GM23248 (cell line): ENCODE data around the gene PRUNE2. TPM values are rescaled to one million over a fixed set of nuclear protein-coding genes. Genes with fewer than 3 reads are reported as not detected.

Source experiments
- DNase-seq: peaks from one replicate; pipeline ENCODE4 v3.0.0-alpha.2; 2015
- H2AFZ ChIP-seq: fragments of 200-600 bp; sonication (generic); 2 replicates; pipeline ENCODE4 v1.6.1; 2016; ENCODE audit warnings: antibody characterized with exemption
- H3F3A ChIP-seq: fragments of 200-600 bp; sonication (generic); 2 replicates; pipeline ENCODE4 v1.6.1; 2016; ENCODE audit warnings: mild to moderate bottlenecking, antibody characterized with exemption, mixed run types; ENCODE audit not compliant: insufficient read depth
- H3K27ac ChIP-seq: fragments of 200-600 bp; sonication (generic); 2 replicates; pipeline ENCODE4 v1.5.1; 2016; ENCODE audit warnings: mild to moderate bottlenecking
- H3K27me3 ChIP-seq: fragments of 200-600 bp; sonication (generic); replicated peaks from 2 replicates; pipeline ENCODE4 v1.6.1; 2016; ENCODE audit warnings: mild to moderate bottlenecking; ENCODE audit not compliant: insufficient read depth
- H3K36me3 ChIP-seq: fragments of 200-600 bp; sonication (generic); 2 replicates; pipeline ENCODE4 v1.6.1; 2016; ENCODE audit warnings: low read depth, mild to moderate bottlenecking
- H3K4me1 ChIP-seq: fragments of 200-600 bp; sonication (generic); 2 replicates; pipeline ENCODE4 v1.6.1; 2016; ENCODE audit warnings: mild to moderate bottlenecking; ENCODE audit not compliant: insufficient read depth
- H3K4me2 ChIP-seq: fragments of 200-600 bp; sonication (generic); one replicate; pipeline ENCODE4 v1.6.1; 2016; ENCODE audit warnings: mild to moderate bottlenecking; ENCODE audit not compliant: unreplicated experiment
- H3K4me3 ChIP-seq: fragments of 200-600 bp; sonication (generic); 2 replicates; pipeline ENCODE4 v1.5.1; 2016; ENCODE audit warnings: mild to moderate bottlenecking
- H3K79me2 ChIP-seq: fragments of 200-600 bp; sonication (generic); 2 replicates; pipeline ENCODE4 v1.6.1; 2016; ENCODE audit warnings: mild to moderate bottlenecking; ENCODE audit not compliant: insufficient read depth
- H3K9ac ChIP-seq: fragments of 200-600 bp; sonication (generic); 2 replicates; pipeline ENCODE4 v1.6.1; 2016; ENCODE audit warnings: mild to moderate bottlenecking
- H3K9me2 ChIP-seq: fragments of 200-600 bp; sonication (generic); 2 replicates; pipeline ENCODE4 v1.6.1; 2016; ENCODE audit warnings: mixed run types, mild to moderate bottlenecking, moderate library complexity; ENCODE audit not compliant: insufficient read depth
- H3K9me3 ChIP-seq: fragments of 200-600 bp; sonication (generic); one replicate; pipeline ENCODE4 v1.6.1; 2017; ENCODE audit warnings: low read depth
- H4K20me1 ChIP-seq: fragments of 200-600 bp; sonication (generic); 2 replicates; pipeline ENCODE4 v1.6.0; 2016; ENCODE audit not compliant: insufficient read depth
- EZH2 ChIP-seq: fragments of 200-600 bp; sonication (generic); IDR thresholded peaks from 2 replicates; pipeline ENCODE4 v1.6.1; 2018; ENCODE audit warnings: antibody characterized with exemption, mild to moderate bottlenecking; ENCODE audit not compliant: insufficient read depth, poor library complexity, severe bottlenecking
- EZH2phosphoT487 ChIP-seq: fragments of 200-600 bp; sonication (generic); IDR thresholded peaks from 2 replicates; pipeline ENCODE4 v1.6.1; 2018; ENCODE audit warnings: antibody characterized with exemption, moderate library complexity, mild to moderate bottlenecking, low read depth; ENCODE audit not compliant: insufficient read depth
- WGBS, 2 experiments: methylation state at CpG; one replicate each; pipeline ENCODE4 v1.1.6; 2015 to 2017; ENCODE audit warnings: low lambda C conversion rate in 2 of 2, low coverage in 1 of 2; ENCODE audit errors: missing lambda C conversion rate in 2 of 2; 5-methylcytosine and 5-hydroxymethylcytosine counted together
- in situ Hi-C: fragments of 300-500 bp; cut with MboI; formaldehyde crosslinking; loops from 2 replicates; pipeline ENCODE4 v1.15.0; 2020
- polyA plus RNA-seq: library from polyadenylated mRNA; unstranded; fragments of >200 nt; fragmentation: Nextera tagmentation; extraction: Ambion mirVana; gene quantifications from 2 replicates; pipeline ENCODE4 v1.2.1, GENCODE V29; 2016
- total RNA-seq: library from RNA; depleted of rRNA; stranded (reverse); fragments of >200 nt; shearing (Covaris generic); gene quantifications from 2 replicates; pipeline ENCODE4 v1.2.3, GENCODE V29; 2014

Gene PRUNE2
- total and polyA plus RNA-seq, 2 experiments from 2014 or later, result 2.0 to 8.8 TPM

DNA sequence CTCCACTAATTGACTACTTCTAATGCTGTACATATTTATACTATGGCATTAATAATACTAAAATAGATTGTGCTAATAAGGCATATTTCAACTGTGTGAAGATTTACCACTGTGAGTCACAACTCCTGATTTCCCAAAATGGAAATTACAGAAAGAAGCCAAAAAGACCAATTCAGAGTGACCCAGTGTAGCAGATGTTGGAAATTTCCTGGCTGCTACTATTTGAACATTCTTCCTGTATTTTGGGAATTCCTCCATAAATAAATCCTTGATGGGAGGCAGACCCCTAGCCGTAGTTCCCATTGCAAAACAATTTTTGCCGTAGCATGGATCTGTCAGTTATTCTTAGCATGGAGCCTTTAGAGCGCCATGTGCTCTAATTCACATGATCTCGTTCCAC lies 11.4 kb upstream of the PRUNE2 start:
- 0 out of 2 replicates have a peak, but pooled peaks cover 6% of the 10 kb centered on the region for H3K4me1 ChIP-seq
- H3K9ac ChIP-seq, result no peak overlapping the region
- H3K4me2 ChIP-seq, result no peak overlapping the region
- TF ChIP-seq EZH2phosphoT487 (no peak), EZH2 (no peak)
- no peaks in the 10 kb centered on the region for H3K9me2 ChIP-seq
- WGBS, 2 experiments, result 15% methylated on average over 4 of the region's 4 CpGs
- H4K20me1 ChIP-seq, result no peaks in the 10 kb centered on the region
- H3K27ac ChIP-seq, result no peak overlapping the region
- peaks cover 44% of the 10 kb centered on the region for H3K27me3 ChIP-seq
- no peaks in the 10 kb centered on the region for H3K36me3 ChIP-seq
- no peak overlapping the region for H3K4me3 ChIP-seq
- in situ Hi-C loops, result no loop called here
- no peak overlapping the region for H2AFZ ChIP-seq
- 0 out of 2 replicates have a peak, but pooled peaks cover 7% of the 10 kb centered on the region for H3F3A ChIP-seq
- no peak for DNase-seq
- H3K79me2 ChIP-seq, result no peaks in the 10 kb centered on the region
- no peaks in the 10 kb centered on the region for H3K9me3 ChIP-seq

DNA sequence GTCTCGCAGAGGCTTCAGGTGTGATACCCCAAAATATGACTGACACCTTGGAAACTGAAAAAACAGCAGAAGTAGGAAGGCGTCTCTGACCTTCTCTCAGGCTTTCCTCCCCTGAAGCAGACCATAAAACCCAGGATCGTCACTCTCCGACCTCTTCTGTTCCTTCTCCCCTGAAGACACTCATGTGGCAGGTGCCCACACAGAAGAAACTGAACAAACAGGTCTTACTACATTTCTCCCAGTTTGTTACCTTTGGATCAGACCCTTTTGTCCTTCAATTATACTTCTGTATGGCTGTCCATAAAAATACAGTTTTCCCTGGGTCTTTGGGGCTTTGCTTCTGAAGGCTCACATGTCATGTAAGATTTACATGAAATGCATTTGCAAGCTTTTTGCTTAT lies 10.3 kb upstream of the PRUNE2 start:
- Histone ChIP-seq H3K4me2 (no peak overlapping the region), H3K4me1 (0 out of 2 replicates have a peak, but pooled peaks cover 6% of the 10 kb centered on the region), H2AFZ (no peak overlapping the region), H3K9me2 (no peaks in the 10 kb centered on the region), H4K20me1 (no peaks in the 10 kb centered on the region), H3K27me3 (peaks cover 44% of the 10 kb centered on the region; the same call in 1 of the 2 replicates), H3K27ac (no peak overlapping the region), H3K4me3 (no peak overlapping the region), H3K9ac (no peak overlapping the region), H3K79me2 (no peaks in the 10 kb centered on the region), H3K9me3 (no peaks in the 10 kb centered on the region), H3K36me3 (no peaks in the 10 kb centered on the region), H3F3A (0 out of 2 replicates have a peak, but pooled peaks cover 7% of the 10 kb centered on the region)
- in situ Hi-C loops, result no loop called here
- no peak for TF ChIP-seq EZH2
- TF ChIP-seq EZH2phosphoT487, result no peak
- no peak for DNase-seq
- WGBS, 2 experiments, result 40 to 42% methylated on average over 4 of the region's 4 CpGs

DNA sequence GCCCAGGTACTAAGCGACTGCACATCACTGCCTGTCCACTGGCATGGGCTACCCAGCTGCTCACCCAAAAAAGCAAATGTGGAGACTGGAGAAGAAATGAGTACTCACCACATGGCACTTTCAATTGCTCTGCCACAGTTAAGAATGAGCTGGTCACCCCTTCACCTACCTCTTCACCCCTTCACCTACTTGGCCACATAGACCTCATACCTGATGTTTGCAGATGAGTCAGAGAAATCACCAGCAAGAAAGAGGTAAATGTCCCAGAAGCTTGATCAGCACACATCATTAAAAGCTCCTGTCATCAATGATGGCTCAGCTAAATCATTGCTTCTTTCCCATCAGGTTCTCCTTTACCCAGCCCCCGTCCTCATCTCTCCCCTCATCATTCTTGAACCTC lies 7.6 kb upstream of the PRUNE2 start:
- TF ChIP-seq EZH2, result no peak
- Histone ChIP-seq H3K4me1 (0 out of 2 replicates have a peak, but pooled peaks cover 6% of the 10 kb centered on the region), H3K36me3 (no peaks in the 10 kb centered on the region), H3K4me2 (no peak overlapping the region), H4K20me1 (no peaks in the 10 kb centered on the region), H3K4me3 (no peak overlapping the region), H3K79me2 (no peaks in the 10 kb centered on the region), H3F3A (0 out of 2 replicates have a peak, but pooled peaks cover 7% of the 10 kb centered on the region), H3K27ac (no peak overlapping the region), H3K9ac (no peak overlapping the region), H2AFZ (no peak overlapping the region), H3K27me3 (peaks cover 40% of the 10 kb centered on the region; the same call in 1 of the 2 replicates), H3K9me2 (no peaks in the 10 kb centered on the region), H3K9me3 (no peaks in the 10 kb centered on the region)
- no peak for DNase-seq
- in situ Hi-C loops, result no loop called here
- 54 to 60% methylated on average over 2 of the region's 2 CpGs for whole genome bisulfite sequencing, 2 experiments

DNA sequence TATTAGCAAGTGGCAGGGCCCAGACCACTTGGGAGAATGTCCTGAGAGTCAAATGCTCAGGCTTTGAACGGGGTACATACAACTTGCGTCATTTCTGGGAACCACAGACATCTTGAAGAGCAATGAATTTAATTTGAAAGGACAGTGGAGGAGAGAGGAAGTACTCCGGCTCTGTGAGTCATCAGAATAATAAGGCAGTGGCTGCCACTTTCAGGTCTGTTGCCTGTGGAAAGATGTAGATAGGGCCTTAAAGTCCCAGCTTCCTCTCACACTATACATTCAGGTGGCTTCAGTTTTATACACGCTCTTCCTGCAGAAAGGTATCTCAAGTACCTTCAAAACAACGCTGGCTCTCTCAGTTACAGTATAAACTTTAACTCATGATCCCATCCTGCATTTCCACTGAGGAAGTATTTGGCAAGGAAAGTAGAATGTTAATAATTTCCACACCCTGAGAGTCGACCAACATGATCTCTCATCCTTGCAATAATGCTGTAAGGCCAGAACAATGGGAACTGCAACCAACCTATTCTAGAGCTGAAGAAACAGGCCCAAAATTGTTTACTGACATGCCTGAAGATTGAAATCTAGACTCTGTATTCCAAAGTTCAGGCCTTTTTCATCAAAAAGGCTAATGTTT lies 6.8 kb upstream of the PRUNE2 start:
- DNase-seq, result peak; percentile 55
- H3K4me1 ChIP-seq, result 0 out of 2 replicates have a peak, but pooled peaks cover 6% of the 10 kb centered on the region
- H3K9ac ChIP-seq, result no peak overlapping the region
- in situ Hi-C loops, result no loop called here
- H3K9me2 ChIP-seq, result no peaks in the 10 kb centered on the region
- TF ChIP-seq EZH2phosphoT487 (no peak), EZH2 (no peak)
- H4K20me1 ChIP-seq, result no peaks in the 10 kb centered on the region
- no peaks in the 10 kb centered on the region for H3K79me2 ChIP-seq
- H3K4me3 ChIP-seq, result no peak overlapping the region
- no peak overlapping the region for H3K4me2 ChIP-seq
- H3K27me3 ChIP-seq, result peaks cover 33% of the 10 kb centered on the region; the same call in 1 of the 2 replicates
- no peaks in the 10 kb centered on the region for H3K36me3 ChIP-seq
- H3K27ac ChIP-seq, result no peak overlapping the region
- H3K9me3 ChIP-seq, result no peaks in the 10 kb centered on the region
- no peak overlapping the region for H2AFZ ChIP-seq
- 27 to 28% methylated on average over 6 of the region's 6 CpGs for WGBS, 2 experiments
- 0 out of 2 replicates have a peak, but pooled peaks cover 10% of the 10 kb centered on the region for H3F3A ChIP-seq
